ENCODE data around the gene SRL.

DNA sequence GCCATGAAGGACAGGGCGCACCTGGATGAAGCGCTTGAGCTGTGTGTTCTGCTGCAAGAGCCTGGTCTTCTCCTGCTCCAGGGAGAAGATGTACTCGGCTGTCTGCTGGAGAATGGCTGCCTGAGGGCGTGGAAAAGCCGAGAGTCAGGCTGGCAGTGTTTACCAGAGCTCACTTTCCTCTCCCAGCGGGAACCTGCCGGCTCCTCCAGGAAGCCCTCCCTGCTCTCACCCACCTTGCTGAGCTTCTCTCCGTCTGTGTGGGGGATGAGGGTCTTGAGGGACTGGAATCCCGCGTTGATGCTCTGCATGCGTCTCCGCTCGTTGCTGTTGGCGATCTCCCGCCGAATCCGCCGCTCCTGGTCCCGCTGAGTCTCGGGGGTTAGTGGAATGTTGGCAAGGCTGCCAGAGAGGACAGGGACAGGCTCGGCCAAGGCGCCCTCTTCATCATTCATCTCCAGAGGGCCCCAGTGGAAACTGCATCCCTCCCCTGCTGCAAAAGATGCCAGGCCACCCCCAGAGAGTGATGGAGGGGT lies 20.5 kb upstream of the SRL start:
- TF ChIP-seq EP300 (IDR thresholded peaks at IDR 0.05; ENCODE audit: borderline replicate concordance in 1 of 2, low read depth in 1 of 2, low read length in 1 of 2) (no peak), FOXM1 (IDR thresholded peaks at IDR 0.05; ENCODE audit: low read depth) (no peak), TCF12 (IDR thresholded peaks at IDR 0.05) (no peak), EZH2phosphoT487 (IDR thresholded peaks at IDR 0.05; ENCODE audit: borderline replicate concordance, low read depth) (no peak), SMC3 (IDR thresholded peaks at IDR 0.05; ENCODE audit: low read depth, low read length) (no peak), GATA2 (CRISPR knock-in tag; IDR thresholded peaks at IDR 0.05) (no peak), RAD21 (IDR thresholded peaks at IDR 0.05; ENCODE audit: low read length) (no peak), FOXJ3 (CRISPR knock-in tag; IDR thresholded peaks at IDR 0.05) (no peak), FOSL2 (IDR thresholded peaks at IDR 0.05; ENCODE audit: borderline replicate concordance, low read depth) (no peak)
- TF ChIP-seq, protein P1, sequence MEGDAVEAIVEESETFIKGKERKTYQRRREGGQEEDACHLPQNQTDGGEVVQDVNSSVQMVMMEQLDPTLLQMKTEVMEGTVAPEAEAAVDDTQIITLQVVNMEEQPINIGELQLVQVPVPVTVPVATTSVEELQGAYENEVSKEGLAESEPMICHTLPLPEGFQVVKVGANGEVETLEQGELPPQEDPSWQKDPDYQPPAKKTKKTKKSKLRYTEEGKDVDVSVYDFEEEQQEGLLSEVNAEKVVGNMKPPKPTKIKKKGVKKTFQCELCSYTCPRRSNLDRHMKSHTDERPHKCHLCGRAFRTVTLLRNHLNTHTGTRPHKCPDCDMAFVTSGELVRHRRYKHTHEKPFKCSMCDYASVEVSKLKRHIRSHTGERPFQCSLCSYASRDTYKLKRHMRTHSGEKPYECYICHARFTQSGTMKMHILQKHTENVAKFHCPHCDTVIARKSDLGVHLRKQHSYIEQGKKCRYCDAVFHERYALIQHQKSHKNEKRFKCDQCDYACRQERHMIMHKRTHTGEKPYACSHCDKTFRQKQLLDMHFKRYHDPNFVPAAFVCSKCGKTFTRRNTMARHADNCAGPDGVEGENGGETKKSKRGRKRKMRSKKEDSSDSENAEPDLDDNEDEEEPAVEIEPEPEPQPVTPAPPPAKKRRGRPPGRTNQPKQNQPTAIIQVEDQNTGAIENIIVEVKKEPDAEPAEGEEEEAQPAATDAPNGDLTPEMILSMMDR (IDR thresholded peaks at IDR 0.05), result no peak
- TF ChIP-seq, protein P2, sequence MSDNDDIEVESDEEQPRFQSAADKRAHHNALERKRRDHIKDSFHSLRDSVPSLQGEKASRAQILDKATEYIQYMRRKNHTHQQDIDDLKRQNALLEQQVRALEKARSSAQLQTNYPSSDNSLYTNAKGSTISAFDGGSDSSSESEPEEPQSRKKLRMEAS (IDR thresholded peaks at IDR 0.05; ENCODE audit: low read depth), result no peak
